Upper lobe of left lung (tissue), 4 donors: ENCODE results near the gene TRIM44.

Experiments
- POLR2A ChIP-seq, 4 donors: fragments of 450-650 bp; IDR thresholded peaks; one replicate each; pipeline ENCODE4 v1.5.1; 2016 to 2017; ENCODE audit warnings: antibody characterized with exemption in 4 of 4, mild to moderate bottlenecking in 2 of 4
- POLR2AphosphoS5 ChIP-seq, 2 donors: sonication (generic); formaldehyde crosslinking; IDR thresholded peaks; one replicate each; pipeline ENCODE4 v1.5.1; 2017; ENCODE audit warnings: antibody characterized with exemption in 2 of 2
- TF ChIP-seq, protein P1 (sequence below), 6 experiments: fragments of 450-650 bp in 4 of 6; fragments of 200-600 bp in 2 of 6; sonication (generic) in 2 of 6; IDR thresholded peaks; one replicate each; pipeline ENCODE4 v1.5.1; 2016 to 2019; ENCODE audit warnings: antibody characterized with exemption in 6 of 6

GRCh38 chr11:35779409-35779808 lies 116.8 kb downstream of the TRIM44 start:
- TF ChIP-seq, protein P1, sequence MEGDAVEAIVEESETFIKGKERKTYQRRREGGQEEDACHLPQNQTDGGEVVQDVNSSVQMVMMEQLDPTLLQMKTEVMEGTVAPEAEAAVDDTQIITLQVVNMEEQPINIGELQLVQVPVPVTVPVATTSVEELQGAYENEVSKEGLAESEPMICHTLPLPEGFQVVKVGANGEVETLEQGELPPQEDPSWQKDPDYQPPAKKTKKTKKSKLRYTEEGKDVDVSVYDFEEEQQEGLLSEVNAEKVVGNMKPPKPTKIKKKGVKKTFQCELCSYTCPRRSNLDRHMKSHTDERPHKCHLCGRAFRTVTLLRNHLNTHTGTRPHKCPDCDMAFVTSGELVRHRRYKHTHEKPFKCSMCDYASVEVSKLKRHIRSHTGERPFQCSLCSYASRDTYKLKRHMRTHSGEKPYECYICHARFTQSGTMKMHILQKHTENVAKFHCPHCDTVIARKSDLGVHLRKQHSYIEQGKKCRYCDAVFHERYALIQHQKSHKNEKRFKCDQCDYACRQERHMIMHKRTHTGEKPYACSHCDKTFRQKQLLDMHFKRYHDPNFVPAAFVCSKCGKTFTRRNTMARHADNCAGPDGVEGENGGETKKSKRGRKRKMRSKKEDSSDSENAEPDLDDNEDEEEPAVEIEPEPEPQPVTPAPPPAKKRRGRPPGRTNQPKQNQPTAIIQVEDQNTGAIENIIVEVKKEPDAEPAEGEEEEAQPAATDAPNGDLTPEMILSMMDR (IDR thresholded peaks at IDR 0.05): no peak
- TF ChIP-seq POLR2A (IDR thresholded peaks at IDR 0.05) (no peak), POLR2AphosphoS5 (IDR thresholded peaks at IDR 0.05) (no peak)
